GM19397 (cell line): ENCODE measurements around the gene RDH13.
"Not testable (repeated sequence)": the region's sequence is repeated elsewhere in the genome, so short reads cannot be mapped to it uniquely, and the experiment has no call there.

Source experiments
- ATAC-seq: cut with Tn5 transposase; IDR thresholded peaks from one replicate; pipeline ENCODE4 v1.9.1; 2021; ENCODE audit warnings: mild to moderate bottlenecking, moderate library complexity; ENCODE audit not compliant: unreplicated experiment

RDH13 gene

DNA sequence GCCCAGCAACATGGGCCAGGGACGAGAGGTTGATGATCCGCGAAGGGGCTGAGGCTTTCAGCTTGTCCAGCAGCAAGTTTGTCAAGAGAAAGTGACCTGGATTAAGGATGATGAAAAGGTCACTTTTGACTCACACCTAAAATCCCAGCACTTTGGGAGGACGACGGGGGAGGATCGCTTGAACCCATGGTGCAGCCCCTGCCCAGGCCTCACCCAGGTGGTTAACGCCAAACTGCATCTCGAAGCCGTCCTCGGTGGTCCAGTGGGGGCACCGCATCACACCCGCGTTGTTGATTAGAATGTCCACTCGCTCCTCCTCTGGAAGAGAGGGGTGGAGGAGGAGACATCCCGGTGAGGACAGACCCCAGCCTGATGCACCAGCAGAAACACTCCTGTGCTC lies 14.5 kb downstream of the RDH13 start:
- no peak for ATAC-seq

DNA sequence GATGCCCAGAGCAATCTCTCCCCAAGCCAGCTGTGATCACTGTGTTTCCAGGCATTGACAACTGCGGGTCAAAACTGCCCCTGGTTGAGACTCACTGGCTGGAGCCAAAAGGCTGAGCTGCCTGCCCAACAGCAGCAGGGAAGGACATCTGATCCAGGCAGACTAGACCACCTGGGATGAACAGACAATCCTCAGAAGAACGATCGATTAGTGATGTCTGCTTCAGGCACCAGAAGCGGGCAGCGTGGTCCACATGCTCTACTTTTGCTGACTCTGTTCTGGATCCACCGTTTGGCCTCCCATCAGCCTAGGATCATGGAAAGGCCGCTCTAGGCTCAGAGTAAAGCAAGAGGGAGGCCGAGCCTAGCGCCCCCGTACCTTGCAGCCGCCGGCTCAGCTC lies 15.0 kb downstream of the RDH13 start:
- no peak for ATAC-seq

- no peak for ATAC-seq
Observed at GRCh38 chr19:55046975-55047622, 15.8 kb downstream of the RDH13 start.

- ATAC-seq = no peak
Observed at GRCh38 chr19:55044771-55045716, 17.9 kb downstream of the RDH13 start.

- ATAC-seq = no peak
Observed at GRCh38 chr19:55044286-55044685, 18.7 kb downstream of the RDH13 start.

DNA sequence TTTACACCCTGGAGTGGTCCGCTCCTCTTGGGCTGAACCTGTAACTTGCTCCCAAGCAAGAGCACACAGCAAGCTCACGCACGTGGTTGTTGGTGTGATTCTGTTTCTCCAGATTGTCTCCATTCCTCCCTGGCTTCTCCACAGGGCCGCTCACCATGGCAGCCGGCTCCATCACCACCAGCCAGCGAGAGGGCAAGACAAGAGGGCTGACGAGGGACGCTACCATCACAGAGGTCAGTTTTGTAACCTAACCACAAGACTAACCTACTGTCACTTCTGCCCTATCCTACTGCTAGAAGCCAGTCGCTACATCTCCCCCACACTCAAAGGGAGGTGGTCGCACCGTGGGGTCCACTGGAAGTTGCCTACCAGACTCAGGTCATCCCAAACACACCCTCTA lies 20.3 kb downstream of the RDH13 start:
- ATAC-seq = no peak

DNA sequence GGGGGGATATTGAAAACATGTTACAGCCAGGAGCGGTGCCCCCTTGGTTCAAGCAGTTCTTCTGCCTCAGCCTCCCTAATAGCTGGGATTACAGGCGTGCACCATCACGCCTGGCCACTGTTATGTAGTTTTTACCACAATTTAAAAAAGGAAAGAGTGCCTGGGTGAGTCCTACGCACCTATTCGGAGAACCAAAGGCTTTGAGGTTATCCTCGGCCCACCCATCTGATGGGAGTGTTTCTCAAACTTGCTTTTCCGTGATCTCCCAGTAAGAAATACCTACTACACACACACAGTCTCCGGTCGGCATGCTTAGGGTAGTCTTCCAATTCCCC lies 20.6 kb downstream of the RDH13 start:
- ATAC-seq = no peak

GRCh38 chr19:55041627-55042343 lies 21.2 kb downstream of the RDH13 start:
- no peak for ATAC-seq

DNA sequence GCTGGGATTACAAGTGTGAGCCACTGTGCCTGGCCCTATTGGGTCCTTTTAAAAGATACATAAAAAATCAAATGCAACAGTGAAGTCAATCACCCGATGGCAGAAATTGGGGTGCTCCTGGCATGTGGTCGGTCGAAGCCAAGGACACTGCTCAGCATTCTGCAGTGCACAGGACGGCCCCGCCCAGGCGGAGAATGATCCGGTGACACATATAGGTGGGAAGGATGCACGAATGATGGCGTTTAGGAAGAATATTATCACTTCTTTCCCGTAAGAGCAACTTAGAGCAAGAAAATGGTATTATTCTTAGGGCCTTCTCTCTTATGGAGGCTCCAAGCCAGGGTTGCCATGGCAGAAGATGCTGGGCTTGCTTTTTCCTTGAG lies 21.7 kb downstream of the RDH13 start:
- no peak for ATAC-seq

GRCh38 chr19:55040654-55041053 lies 22.3 kb downstream of the RDH13 start:
- not testable (repeated sequence) for ATAC-seq

DNA sequence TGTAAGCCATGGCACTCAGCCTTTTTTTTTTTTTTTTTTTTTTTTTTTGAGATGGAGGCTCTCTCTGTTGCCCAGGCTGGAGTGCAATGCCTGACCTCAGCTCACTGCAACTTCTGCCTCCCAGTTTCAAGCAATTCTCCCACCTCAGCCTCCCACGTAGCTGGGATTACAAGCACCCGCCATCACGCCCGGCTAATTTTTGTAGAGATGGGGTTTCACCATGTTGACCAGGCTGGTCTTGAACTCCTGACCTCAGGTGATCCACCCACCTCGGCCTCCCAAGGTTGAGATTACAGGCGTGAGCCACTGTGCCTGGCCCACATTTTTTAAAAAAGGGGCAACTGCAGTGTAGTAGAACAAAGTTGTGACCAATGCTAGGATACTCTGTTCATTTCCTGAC lies 25.3 kb downstream of the RDH13 start:
- not testable (repeated sequence) for ATAC-seq

DNA sequence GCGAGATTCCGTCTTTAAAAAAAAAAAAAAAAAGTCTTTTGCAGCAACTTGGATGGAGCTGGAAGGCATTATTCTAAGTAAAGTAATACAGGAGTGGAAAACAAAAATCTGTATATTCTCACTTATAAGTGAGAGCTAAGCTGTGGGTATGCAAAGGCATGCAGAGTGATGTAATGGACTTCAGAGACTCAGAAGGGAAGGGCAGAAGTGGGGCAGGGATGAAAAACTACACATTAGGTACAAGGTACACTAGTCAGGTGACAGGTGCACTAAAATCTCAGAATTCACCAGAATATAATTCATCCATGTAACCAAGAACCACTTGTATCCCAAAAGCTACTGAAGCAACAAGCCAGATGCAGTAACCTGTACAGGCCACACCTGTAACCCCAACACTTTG lies 26.9 kb downstream of the RDH13 start:
- no peak for ATAC-seq

GRCh38 chr19:55034751-55035150 lies 28.2 kb downstream of the RDH13 start:
- no peak for ATAC-seq

DNA sequence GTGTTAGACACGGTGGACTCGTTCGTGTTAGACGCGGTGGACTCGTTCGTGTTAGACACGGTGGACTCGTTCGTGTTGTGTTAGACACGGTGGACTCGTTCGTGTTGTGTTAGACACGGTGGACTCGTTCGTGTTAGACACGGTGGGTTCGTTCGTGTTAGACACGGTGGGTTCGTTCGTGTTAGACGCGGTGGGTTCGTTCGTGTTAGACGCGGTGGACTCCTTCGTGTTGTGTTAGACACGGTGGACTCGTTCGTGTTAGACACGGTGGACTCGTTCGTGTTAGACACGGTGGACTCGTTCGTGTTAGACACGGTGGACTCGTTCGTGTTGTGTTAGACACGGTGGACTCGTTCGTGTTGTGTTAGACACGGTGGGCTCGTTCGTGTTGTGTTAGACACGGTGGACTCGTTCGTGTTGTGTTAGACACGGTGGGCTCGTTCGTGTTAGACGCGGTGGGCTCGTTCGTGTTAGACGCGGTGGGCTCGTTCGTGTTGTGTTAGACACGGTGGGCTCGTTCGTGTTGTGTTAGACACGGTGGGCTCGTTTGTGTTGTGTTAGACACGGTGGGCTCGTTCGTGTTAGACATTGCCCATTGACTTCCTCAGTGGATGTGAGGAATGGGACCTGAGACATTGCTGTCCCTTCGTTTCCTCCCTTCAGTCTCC lies 29.8 kb downstream of the RDH13 start:
- ATAC-seq = not testable (repeated sequence)

- no peak for ATAC-seq
Observed at GRCh38 chr19:55032170-55032800, 30.7 kb downstream of the RDH13 start.

DNA sequence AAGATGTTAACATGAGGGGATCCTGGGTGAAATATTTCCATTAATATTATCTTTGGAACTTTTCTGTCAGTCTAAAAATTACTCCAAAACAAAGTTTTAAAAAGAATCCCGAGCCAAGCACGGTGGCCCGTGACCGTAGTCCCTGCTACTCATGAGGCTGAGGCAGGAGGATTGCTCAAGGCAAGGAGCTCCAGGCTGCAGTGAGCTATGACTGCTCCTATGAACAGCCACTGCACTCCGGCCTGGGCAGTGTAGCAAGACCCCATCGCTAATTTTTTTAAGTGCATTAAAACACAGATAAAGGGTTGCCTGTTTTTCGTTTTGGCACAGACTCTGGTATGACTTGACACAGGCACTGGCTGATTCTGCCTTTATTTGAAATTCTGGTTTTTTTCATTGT lies 31.8 kb downstream of the RDH13 start:
- ATAC-seq = no peak

DNA sequence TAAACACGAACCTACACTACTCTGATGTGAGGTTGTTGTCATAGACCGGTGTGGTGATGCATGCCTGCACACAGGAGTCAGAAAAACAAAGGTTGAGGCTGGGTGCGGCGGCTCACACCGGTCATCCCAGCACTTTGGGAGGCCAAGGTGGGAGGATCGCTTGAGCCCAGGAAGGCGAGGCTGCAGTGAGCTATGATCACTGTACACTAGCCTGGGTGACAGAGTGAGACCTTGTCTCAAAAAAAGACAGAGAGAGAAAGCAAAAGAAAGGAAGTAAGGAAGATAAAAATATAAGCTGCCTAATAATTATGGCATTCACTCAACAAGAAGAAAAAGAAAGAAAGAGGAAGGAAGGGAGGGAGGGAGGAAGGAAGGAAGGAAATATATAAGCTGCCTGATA lies 34.2 kb downstream of the RDH13 start:
- no peak for ATAC-seq

DNA sequence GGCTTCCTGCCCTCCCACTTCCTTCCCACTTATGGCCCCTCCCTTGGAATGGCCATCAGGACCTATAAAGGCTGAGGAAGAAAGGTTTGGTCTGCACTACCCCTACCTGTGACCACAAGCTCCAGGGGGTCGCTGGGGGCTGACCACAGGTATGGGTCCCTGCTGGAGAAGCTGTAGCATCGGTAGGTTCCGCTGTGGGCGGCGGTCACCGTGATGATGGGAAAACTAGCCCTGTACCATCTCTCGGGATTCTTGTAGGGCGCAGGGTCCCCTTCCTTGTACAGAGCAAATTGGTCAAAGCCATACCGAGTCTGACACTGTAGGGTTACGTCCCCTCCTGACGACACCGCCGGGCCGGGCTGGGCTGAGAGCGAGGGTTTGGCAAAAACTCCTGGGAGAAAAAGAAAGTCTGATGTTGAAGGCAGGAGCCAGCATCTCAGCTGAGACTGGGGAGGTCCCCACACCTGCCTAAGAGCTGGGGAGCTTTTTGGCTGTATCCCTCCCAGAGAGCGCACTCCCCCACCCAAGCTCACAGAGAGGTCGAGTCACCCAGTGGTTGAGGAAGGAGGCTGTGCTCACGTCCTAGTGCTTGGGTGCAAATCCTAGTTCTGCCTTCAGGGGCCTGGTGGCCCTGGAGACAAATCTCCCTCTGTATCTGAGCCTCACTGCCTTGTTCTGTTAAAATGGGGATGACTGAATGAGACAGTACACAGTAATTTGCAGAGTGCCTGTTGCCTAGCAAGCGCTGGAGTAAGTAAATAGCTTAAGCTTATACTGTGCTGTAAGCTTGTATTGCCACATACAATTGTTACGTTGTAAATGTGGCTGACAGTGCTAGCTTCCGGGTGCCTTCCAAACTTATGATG lies 35.2 kb downstream of the RDH13 start:
- ATAC-seq = no peak

DNA sequence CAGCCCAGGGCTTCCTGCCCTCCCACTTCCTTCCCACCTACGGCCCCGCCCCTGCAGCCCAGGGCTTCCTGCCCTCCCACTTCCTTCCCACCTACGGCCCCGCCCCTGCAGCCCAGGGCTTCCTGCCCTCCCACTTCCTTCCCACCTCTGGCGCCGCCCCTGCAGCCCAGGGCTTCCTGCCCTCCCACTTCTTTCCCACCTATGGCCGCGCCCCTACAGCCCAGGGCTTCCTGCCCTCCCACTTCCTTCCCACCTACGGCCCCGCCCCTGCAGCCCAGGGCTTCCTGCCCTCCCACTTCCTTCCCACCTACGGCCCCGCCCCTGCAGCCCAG lies 35.8 kb downstream of the RDH13 start:
- ATAC-seq = not testable (repeated sequence)

DNA sequence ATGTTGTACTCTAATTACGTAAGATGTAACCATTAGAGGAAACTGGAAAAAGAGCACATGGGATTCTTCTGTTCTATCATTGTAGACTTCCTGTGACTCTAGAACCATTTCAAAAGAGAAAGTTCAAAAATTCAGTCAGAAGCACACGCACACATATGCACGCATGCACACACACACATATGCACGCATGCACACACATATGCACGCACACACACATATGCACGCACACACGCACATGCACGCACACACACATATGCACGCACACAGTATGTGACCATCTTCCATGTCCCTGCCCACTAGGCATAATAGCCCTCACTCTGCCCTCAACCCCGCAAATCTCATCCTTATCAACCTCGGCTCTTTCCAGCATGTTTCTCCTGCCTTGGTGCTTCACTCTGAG lies 38.8 kb downstream of the RDH13 start:
- no peak for ATAC-seq
